DND-41 (cell line): Measurements from ENCODE around the gene SAMD4A.

Experiments used
- EZH2 ChIP-seq: IDR thresholded peaks from 3 replicates; pipeline ENCODE4 v1.6.1; 2012; ENCODE audit warnings: borderline replicate concordance, low read depth, mild to moderate bottlenecking, moderate library complexity, low read length, inconsistent platforms; ENCODE audit not compliant: severe bottlenecking
- TF ChIP-seq, protein P1 (sequence below): IDR thresholded peaks from 2 replicates; pipeline ENCODE4 v1.5.1; 2012; ENCODE audit warnings: borderline replicate concordance, low read length, moderate library complexity, mild to moderate bottlenecking; ENCODE audit not compliant: poor library complexity, severe bottlenecking; ENCODE audit errors: extremely low read depth

DNA sequence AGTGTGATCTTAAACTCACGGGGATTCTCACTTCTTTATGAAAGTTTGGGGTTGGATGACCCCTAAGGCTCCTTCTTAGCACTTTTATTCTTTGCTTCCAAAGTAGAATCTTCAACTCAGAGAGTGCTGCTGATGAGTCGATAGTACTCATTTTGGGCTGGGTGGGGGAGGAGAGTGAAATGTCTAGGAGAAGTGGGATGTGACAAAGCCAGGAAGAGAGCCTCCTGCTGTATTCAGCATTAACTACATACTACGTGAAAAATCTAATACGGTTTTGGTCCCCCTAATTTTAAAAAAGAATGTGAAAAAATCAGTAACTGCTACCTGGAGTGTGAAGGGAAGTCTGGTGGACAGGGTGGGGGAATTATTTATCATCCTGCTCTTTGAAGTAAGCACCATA is 148.3 kb downstream of the SAMD4A start:
- TF ChIP-seq, protein P1, sequence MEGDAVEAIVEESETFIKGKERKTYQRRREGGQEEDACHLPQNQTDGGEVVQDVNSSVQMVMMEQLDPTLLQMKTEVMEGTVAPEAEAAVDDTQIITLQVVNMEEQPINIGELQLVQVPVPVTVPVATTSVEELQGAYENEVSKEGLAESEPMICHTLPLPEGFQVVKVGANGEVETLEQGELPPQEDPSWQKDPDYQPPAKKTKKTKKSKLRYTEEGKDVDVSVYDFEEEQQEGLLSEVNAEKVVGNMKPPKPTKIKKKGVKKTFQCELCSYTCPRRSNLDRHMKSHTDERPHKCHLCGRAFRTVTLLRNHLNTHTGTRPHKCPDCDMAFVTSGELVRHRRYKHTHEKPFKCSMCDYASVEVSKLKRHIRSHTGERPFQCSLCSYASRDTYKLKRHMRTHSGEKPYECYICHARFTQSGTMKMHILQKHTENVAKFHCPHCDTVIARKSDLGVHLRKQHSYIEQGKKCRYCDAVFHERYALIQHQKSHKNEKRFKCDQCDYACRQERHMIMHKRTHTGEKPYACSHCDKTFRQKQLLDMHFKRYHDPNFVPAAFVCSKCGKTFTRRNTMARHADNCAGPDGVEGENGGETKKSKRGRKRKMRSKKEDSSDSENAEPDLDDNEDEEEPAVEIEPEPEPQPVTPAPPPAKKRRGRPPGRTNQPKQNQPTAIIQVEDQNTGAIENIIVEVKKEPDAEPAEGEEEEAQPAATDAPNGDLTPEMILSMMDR = no peak
- TF ChIP-seq EZH2 = no peak
